Endothelial cell (in vitro differentiated cells): ENCODE measurements around the gene ZNF415. TPM values are rescaled to one million over a fixed set of nuclear protein-coding genes. Genes with fewer than 3 reads are reported as not detected.
A peak's percentile ranks its signal among the peaks of the same experiment; 100 is the strongest.

Experiments used
- DNase-seq: peaks from one replicate; pipeline ENCODE4 v3.0.0; 2021; ENCODE audit warnings: low spot score
- H3K27ac Mint-ChIP-seq: one replicate; pipeline ENCODE4 v1.8.0; 2021; ENCODE audit warnings: mixed read lengths, inconsistent platforms; ENCODE audit not compliant: unreplicated experiment
- H3K27me3 Mint-ChIP-seq: one replicate; pipeline ENCODE4 v1.8.0; 2021; ENCODE audit warnings: mild to moderate bottlenecking, moderate library complexity, mixed read lengths, inconsistent platforms; ENCODE audit not compliant: unreplicated experiment
- H3K36me3 Mint-ChIP-seq: one replicate; pipeline ENCODE4 v1.8.0; 2021; ENCODE audit warnings: mild to moderate bottlenecking, low read depth, mixed read lengths, inconsistent platforms; ENCODE audit not compliant: unreplicated experiment
- H3K4me1 Mint-ChIP-seq: one replicate; pipeline ENCODE4 v1.8.0; 2021; ENCODE audit warnings: mild to moderate bottlenecking, mixed read lengths, inconsistent platforms; ENCODE audit not compliant: unreplicated experiment
- H3K4me3 Mint-ChIP-seq: one replicate; pipeline ENCODE4 v1.8.0; 2021; ENCODE audit warnings: mild to moderate bottlenecking, mixed read lengths, inconsistent platforms; ENCODE audit not compliant: unreplicated experiment
- H3K9me3 Mint-ChIP-seq: one replicate; pipeline ENCODE4 v1.8.0; 2021; ENCODE audit warnings: mixed read lengths, inconsistent platforms; ENCODE audit not compliant: unreplicated experiment
- CTCF ChIP-seq: fragments of 200-600 bp; sonication (generic); IDR thresholded peaks from one replicate; pipeline ENCODE4 v1.5.0; 2021; ENCODE audit warnings: antibody characterized with exemption; ENCODE audit not compliant: unreplicated experiment
- total RNA-seq: library from RNA; stranded (reverse); fragmentation: NEBNext Ultra II Directional; extraction: Animal tissue kit (Norgen Biotek cat#: 25700); gene quantifications from one replicate; pipeline ENCODE4 v1.2.1, GENCODE V29; 2021; ENCODE audit not compliant: unreplicated experiment

The ZNF415 gene
- total RNA-seq, 1 donor from 2014 or later = 8.7 TPM

- peaks cover 32% of the 10 kb centered on the region for H3K36me3 Mint-ChIP-seq
- DNase-seq = peak; percentile 30
- H3K9me3 Mint-ChIP-seq = peaks cover 5% of the 10 kb centered on the region
- H3K27ac Mint-ChIP-seq = peak overlapping the region; percentile 78
- peaks cover 10% of the 10 kb centered on the region for H3K4me1 Mint-ChIP-seq
- H3K4me3 Mint-ChIP-seq = peak overlapping the region; percentile 83
- H3K27me3 Mint-ChIP-seq = peaks cover 3% of the 10 kb centered on the region
- TF ChIP-seq CTCF = no peak
Observed at GRCh38 chr19:53094754-53095575, 37.7 kb downstream of the ZNF415 start.

- TF ChIP-seq CTCF = no peak
- H3K4me1 Mint-ChIP-seq = peaks cover 16% of the 10 kb centered on the region
- no peak overlapping the region for H3K27ac Mint-ChIP-seq
- peaks cover 43% of the 10 kb centered on the region for H3K36me3 Mint-ChIP-seq
- no peak for DNase-seq
- peaks cover 3% of the 10 kb centered on the region for H3K27me3 Mint-ChIP-seq
- no peak overlapping the region for H3K4me3 Mint-ChIP-seq
- H3K9me3 Mint-ChIP-seq = peaks cover 5% of the 10 kb centered on the region
Observed at GRCh38 chr19:53092723-53093122, 40.0 kb downstream of the ZNF415 start.

GRCh38 chr19:53091413-53092254, 41.1 kb downstream of the ZNF415 start:
- Mint-ChIP-seq H3K36me3 (peaks cover 45% of the 10 kb centered on the region), H3K4me1 (peaks cover 20% of the 10 kb centered on the region), H3K9me3 (peaks cover 5% of the 10 kb centered on the region), H3K27ac (no peak overlapping the region), H3K4me3 (peak overlapping the region; percentile 34), H3K27me3 (peaks cover 3% of the 10 kb centered on the region)
- no peak for DNase-seq
- TF ChIP-seq CTCF = no peak

DNA sequence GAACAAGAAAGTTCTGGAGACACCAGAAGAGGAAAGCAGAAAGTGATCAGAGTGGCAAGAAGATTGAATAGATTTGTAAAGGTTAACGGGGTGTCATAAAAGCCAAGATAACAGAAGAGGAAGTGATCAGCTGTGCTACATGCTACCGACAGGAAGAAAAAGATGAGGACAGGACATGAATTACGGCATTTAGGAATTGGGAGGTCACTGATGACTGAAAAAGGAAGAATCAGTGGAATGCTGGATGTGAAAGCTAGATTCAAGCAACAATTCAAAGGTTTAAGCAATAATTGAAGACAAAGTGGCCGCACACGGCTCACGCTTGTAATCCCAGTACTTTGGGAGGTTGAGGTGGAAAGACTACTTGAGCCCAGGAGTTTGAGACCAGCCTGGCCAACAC, 44.6 kb downstream of the ZNF415 start:
- Mint-ChIP-seq H3K27me3 (peaks cover 6% of the 10 kb centered on the region), H3K4me1 (peaks cover 24% of the 10 kb centered on the region), H3K27ac (peak overlapping the region; percentile 26), H3K9me3 (no peaks in the 10 kb centered on the region), H3K4me3 (peak overlapping the region; percentile 4), H3K36me3 (peaks cover 68% of the 10 kb centered on the region)
- no peak for TF ChIP-seq CTCF
- DNase-seq = no peak
